ENCODE results near the gene MEX3B.

GRCh38 chr15:81992523-81992922, 53.3 kb downstream of the MEX3B start:
- no peak for TF ChIP-seq CTCF (conservative IDR thresholded peaks at IDR 0.05; ENCODE audit: low read length)
- no peak for TF ChIP-seq EZH2phosphoT487 (IDR thresholded peaks at IDR 0.05; ENCODE audit: borderline replicate concordance, low read depth, low read length)
